ENCODE data around the gene NAA16. TPM values are rescaled to one million over a fixed set of nuclear protein-coding genes. Genes with fewer than 3 reads are reported as not detected.
A peak's percentile ranks its signal among the peaks of the same experiment; 100 is the strongest.

The NAA16 gene
- 10 to 100 TPM; 17.6 to 19.9 TPM for total RNA-seq

- H3K27ac ChIP-seq = peak within 1 kb of the TSS; percentile 93 to 97
- WGBS = under 1% methylated on average over 32 of the region's 32 CpGs
- peak; percentile 90 for TF ChIP-seq POLR2AphosphoS5 (IDR thresholded peaks at IDR 0.05)
- peak in 2 of 4 experiments; percentile 25 to 38 for TF ChIP-seq CTCF (IDR thresholded peaks at IDR 0.05)
- peak; percentile 75 for TF ChIP-seq POLR2A (IDR thresholded peaks at IDR 0.05)
- no peaks in the 10 kb centered on the region for H3K9me3 ChIP-seq
- no peaks in the 10 kb centered on the region for H3K27me3 ChIP-seq (replicated peaks; ENCODE audit: insufficient read depth)
- peak within 1 kb of the TSS; percentile 70 to 76 for H3K4me3 ChIP-seq
- peak; percentile 73 for DNase-seq (ENCODE audit: low spot score)
- no peaks in the 10 kb centered on the region for H3K4me1 ChIP-seq (replicated peaks)
- H3K36me3 ChIP-seq = no peaks in the 10 kb centered on the region
- intact Hi-C loops (cut with DNase I) = loop anchor here (5.0 kb wide), 3 partner anchors 69 to 264 kb away; partner anchors contain the start of gene WBP4
Measured at GRCh38 chr13:41310963-41311405, at the start of gene NAA16. Gene NAA16, plus strand, starts transcription at chr13:41311267. Its CDS starts 262 bp downstream, at chr13:41311529.

GRCh38 chr13:41263261-41263971 lies 47.7 kb upstream of the NAA16 start, which contains the start of gene MTRF1:
Gene MTRF1, minus strand, starts transcription at chr13:41263576. Its CDS starts 2,669 bp downstream, at chr13:41260907.
- Histone ChIP-seq H3K9me3 (no peaks in the 10 kb centered on the region), H3K36me3 (no peaks in the 10 kb centered on the region), H3K27ac (peak within 1 kb of the TSS; percentile 84 to 86), H3K4me1 (replicated peaks) (no peaks in the 10 kb centered on the region), H3K4me3 (peak within 1 kb of the TSS; percentile 56 to 58), H3K27me3 (replicated peaks; ENCODE audit: insufficient read depth) (no peaks in the 10 kb centered on the region)
- WGBS = under 1% methylated on average over 32 of the region's 32 CpGs
- DNase-seq (ENCODE audit: low spot score) = peak; percentile 76
- intact Hi-C loops (cut with DNase I) = loop anchor here (10.0 kb wide), 1 partner anchor 69 kb away; the partner anchor contains the start of gene KBTBD7
- TF ChIP-seq POLR2AphosphoS5 (IDR thresholded peaks at IDR 0.05) (peak; percentile 74), POLR2A (IDR thresholded peaks at IDR 0.05) (no peak)

GRCh38 chr13:41267106-41267505 lies 44.0 kb upstream of the NAA16 start:
- intact Hi-C loops (cut with DNase I) = loop anchor here (10.0 kb wide), 1 partner anchor 72 kb away; the partner anchor contains the start of gene KBTBD7
- no peaks in the 10 kb centered on the region for H3K4me1 ChIP-seq (replicated peaks)
- H3K9me3 ChIP-seq = no peaks in the 10 kb centered on the region
- no peaks in the 10 kb centered on the region for H3K27me3 ChIP-seq (replicated peaks; ENCODE audit: insufficient read depth)
- no peak for DNase-seq (ENCODE audit: low spot score)
- TF ChIP-seq CTCF (IDR thresholded peaks at IDR 0.05) (no peak), POLR2AphosphoS5 (IDR thresholded peaks at IDR 0.05) (no peak), POLR2A (IDR thresholded peaks at IDR 0.05) (no peak)
- no peak overlapping the region for H3K27ac ChIP-seq
- H3K4me3 ChIP-seq = no peak overlapping the region
- H3K36me3 ChIP-seq = no peaks in the 10 kb centered on the region

- H3K27ac ChIP-seq = no peak overlapping the region
- H3K27me3 ChIP-seq (replicated peaks; ENCODE audit: insufficient read depth) = no peaks in the 10 kb centered on the region
- H3K36me3 ChIP-seq = no peaks in the 10 kb centered on the region
- H3K4me3 ChIP-seq = no peak overlapping the region
- TF ChIP-seq CTCF (IDR thresholded peaks at IDR 0.05) (no peak), POLR2AphosphoS5 (IDR thresholded peaks at IDR 0.05) (no peak), POLR2A (IDR thresholded peaks at IDR 0.05) (no peak)
- 10% methylated on average over 1 of the region's 1 CpG for WGBS
- intact Hi-C loops (cut with DNase I) = loop anchor here (10.0 kb wide), 1 partner anchor 74 kb away; the partner anchor contains the start of gene KBTBD7
- no peaks in the 10 kb centered on the region for H3K4me1 ChIP-seq (replicated peaks)
- no peak for DNase-seq (ENCODE audit: low spot score)
- H3K9me3 ChIP-seq = no peaks in the 10 kb centered on the region
Measured at GRCh38 chr13:41268764-41269163, 42.3 kb upstream of the NAA16 start.

GRCh38 chr13:41271456-41272285 lies 39.4 kb upstream of the NAA16 start:
- TF ChIP-seq POLR2AphosphoS5 (IDR thresholded peaks at IDR 0.05) (no peak), POLR2A (IDR thresholded peaks at IDR 0.05) (no peak), CTCF (IDR thresholded peaks at IDR 0.05) (no peak)
- 92% methylated on average over 6 of the region's 6 CpGs for WGBS
- H3K27ac ChIP-seq = no peak overlapping the region

More at GRCh38 chr13:41271456-41272285, 39.4 kb upstream of the NAA16 start:
- Histone ChIP-seq H3K36me3 (no peaks in the 10 kb centered on the region), H3K4me1 (replicated peaks) (no peaks in the 10 kb centered on the region), H3K9me3 (no peaks in the 10 kb centered on the region), H3K4me3 (no peak overlapping the region), H3K27me3 (replicated peaks; ENCODE audit: insufficient read depth) (no peaks in the 10 kb centered on the region)
- DNase-seq (ENCODE audit: low spot score) = no peak
- intact Hi-C loops (cut with DNase I) = no loop called here
